ENCODE data around the gene TNFRSF17.

GRCh38 chr16:11973070-11973469 is 8.1 kb downstream of the TNFRSF17 start:
- no peak for TF ChIP-seq EZH2 (IDR thresholded peaks at IDR 0.05; ENCODE audit: insufficient read depth, poor library complexity, severe bottlenecking)
- no peak for TF ChIP-seq EZH2phosphoT487 (IDR thresholded peaks at IDR 0.05; ENCODE audit: insufficient read depth, low read depth)
